ENCODE results near the gene R3HDM1.
"Not testable (repeated sequence)": the region's sequence is repeated elsewhere in the genome, so short reads cannot be mapped to it uniquely, and the experiment has no call there.

Gene R3HDM1

DNA sequence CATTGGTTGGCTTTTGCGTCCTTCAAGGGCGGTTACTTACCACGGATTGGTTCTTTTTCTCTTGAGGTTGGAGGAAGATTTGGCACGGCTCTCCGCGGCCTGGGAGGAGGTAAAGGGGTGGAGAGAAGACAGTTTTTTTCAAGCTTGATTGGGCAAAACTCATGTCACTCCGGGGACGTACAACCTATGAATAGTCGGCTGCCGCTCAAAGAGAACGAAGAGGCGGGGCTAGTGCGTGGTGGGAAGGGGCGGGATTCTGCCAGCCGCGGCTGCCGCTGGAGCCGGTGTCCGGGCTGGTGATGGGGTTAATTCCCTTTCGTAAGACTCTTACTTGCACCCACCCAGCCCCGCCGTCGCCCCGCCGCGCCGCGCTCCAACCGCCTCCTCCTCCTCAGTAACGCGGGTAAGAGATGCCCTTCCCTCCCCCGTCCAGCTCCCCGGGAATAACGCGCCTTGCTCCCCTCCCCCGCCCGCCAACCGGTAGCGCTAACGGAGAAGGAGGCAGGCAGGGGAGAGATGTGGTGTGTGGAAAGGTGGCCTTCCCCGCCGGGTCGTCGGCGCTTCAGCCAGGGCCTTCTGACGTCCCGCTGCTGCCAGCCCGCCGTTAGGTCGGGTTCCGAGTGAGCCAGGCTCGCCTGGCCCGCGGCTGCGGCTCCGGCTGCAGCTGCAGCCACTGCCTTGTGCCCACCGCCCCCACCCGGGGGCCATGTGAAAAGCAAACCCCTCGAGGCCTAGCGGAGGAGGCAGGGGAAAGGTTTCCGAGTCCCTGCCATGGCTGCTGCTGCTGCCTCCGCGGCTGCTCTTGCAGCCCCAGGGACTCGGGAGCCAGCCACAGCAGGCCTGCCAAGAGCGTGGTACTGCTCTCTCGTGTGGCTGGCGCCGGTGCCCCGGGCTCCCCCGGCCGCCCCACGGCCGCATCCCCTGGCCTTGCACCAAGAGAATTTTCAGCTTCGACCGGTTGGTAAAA lies at the start of gene R3HDM1:
Gene R3HDM1, plus strand, starts transcription at position 254 of the 967 bp plus-strand sequence. CDS start 73,362 bp downstream, outside the sequence.
- H3K36me3 ChIP-seq (ENCODE audit: control insufficient read depth, insufficient read depth, low read length): no peaks in the 10 kb centered on the region
- DNase-seq (ENCODE audit: extremely low read depth, insufficient read length): peak; percentile 93
- H3K4me3 ChIP-seq (replicated peaks; ENCODE audit: low read depth, low read length): peak within 1 kb of the TSS; percentile 92
- TF ChIP-seq CTCF (IDR thresholded peaks at IDR 0.05; ENCODE audit: insufficient read depth, low read length, poor library complexity, severe bottlenecking): peak; percentile 28
- H3K27me3 ChIP-seq (replicated peaks; ENCODE audit: control insufficient read depth, insufficient read depth, low read length): no peaks in the 10 kb centered on the region

DNA sequence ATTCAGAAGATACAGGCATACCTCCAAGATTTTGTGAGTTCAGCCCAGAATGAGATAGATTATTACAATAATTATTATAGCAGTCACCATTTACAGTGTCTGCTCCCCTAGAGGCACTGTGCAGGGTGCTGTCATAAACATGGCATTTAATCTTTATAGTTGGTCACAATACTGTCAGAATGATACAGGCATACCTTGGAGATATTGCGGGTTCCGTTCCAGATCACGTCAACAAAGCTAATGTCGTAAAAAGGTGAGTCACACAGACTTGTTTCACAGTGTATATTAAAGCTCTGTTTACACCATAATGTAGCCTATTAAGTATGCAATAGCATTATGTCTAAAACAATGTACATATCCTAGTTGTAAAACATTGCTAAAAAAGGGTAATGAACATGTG lies 45.8 kb upstream of the R3HDM1 start:
- H3K27me3 ChIP-seq (replicated peaks; ENCODE audit: control insufficient read depth, insufficient read depth, low read length): no peaks in the 10 kb centered on the region
- H3K4me3 ChIP-seq (replicated peaks; ENCODE audit: low read depth, low read length): no peak overlapping the region
- no peaks in the 10 kb centered on the region for H3K36me3 ChIP-seq (ENCODE audit: control insufficient read depth, insufficient read depth, low read length)
- TF ChIP-seq CTCF (IDR thresholded peaks at IDR 0.05; ENCODE audit: insufficient read depth, low read length, poor library complexity, severe bottlenecking): no peak
- no peak for DNase-seq (ENCODE audit: extremely low read depth, insufficient read length)

GRCh38 chr2:135490376-135490775 lies 40.9 kb upstream of the R3HDM1 start:
- Histone ChIP-seq H3K4me3 (replicated peaks; ENCODE audit: low read depth, low read length) (no peak overlapping the region), H3K36me3 (ENCODE audit: control insufficient read depth, insufficient read depth, low read length) (no peaks in the 10 kb centered on the region), H3K27me3 (replicated peaks; ENCODE audit: control insufficient read depth, insufficient read depth, low read length) (no peaks in the 10 kb centered on the region)
- no peak for TF ChIP-seq CTCF (IDR thresholded peaks at IDR 0.05; ENCODE audit: insufficient read depth, low read length, poor library complexity, severe bottlenecking)
- no peak for DNase-seq (ENCODE audit: extremely low read depth, insufficient read length)

GRCh38 chr2:135494503-135494902 lies 36.8 kb upstream of the R3HDM1 start:
- no peak for TF ChIP-seq CTCF (IDR thresholded peaks at IDR 0.05; ENCODE audit: insufficient read depth, low read length, poor library complexity, severe bottlenecking)
- Histone ChIP-seq H3K4me3 (replicated peaks; ENCODE audit: low read depth, low read length) (no peak overlapping the region), H3K36me3 (ENCODE audit: control insufficient read depth, insufficient read depth, low read length) (no peaks in the 10 kb centered on the region), H3K27me3 (replicated peaks; ENCODE audit: control insufficient read depth, insufficient read depth, low read length) (no peaks in the 10 kb centered on the region)
- no peak for DNase-seq (ENCODE audit: extremely low read depth, insufficient read length)

GRCh38 chr2:135494917-135495316 lies 36.4 kb upstream of the R3HDM1 start:
- H3K27me3 ChIP-seq (replicated peaks; ENCODE audit: control insufficient read depth, insufficient read depth, low read length): no peaks in the 10 kb centered on the region
- DNase-seq (ENCODE audit: extremely low read depth, insufficient read length): no peak
- no peak for TF ChIP-seq CTCF (IDR thresholded peaks at IDR 0.05; ENCODE audit: insufficient read depth, low read length, poor library complexity, severe bottlenecking)
- no peaks in the 10 kb centered on the region for H3K36me3 ChIP-seq (ENCODE audit: control insufficient read depth, insufficient read depth, low read length)
- H3K4me3 ChIP-seq (replicated peaks; ENCODE audit: low read depth, low read length): no peak overlapping the region

DNA sequence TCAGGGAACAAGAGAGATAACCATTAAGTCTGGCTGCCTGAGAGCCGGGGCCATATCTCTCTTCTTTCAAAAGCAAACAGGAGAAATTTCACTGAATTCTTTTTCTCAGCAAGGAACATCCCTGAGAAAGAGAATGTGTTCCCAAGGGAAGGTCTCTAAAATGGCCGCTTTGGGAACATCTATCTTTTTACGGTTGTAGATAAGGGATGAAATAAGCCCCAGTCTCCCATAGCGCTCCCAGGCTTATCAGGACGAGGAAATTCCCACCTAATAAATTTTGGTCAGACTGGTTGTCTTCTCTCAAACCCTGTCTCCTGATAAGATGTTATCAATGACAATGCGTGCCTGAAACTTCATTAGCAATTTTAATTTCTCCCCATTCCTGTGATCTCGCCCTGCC lies 32.7 kb upstream of the R3HDM1 start:
- not testable (repeated sequence) for H3K4me3 ChIP-seq (replicated peaks; ENCODE audit: low read depth, low read length); DNase-seq (ENCODE audit: extremely low read depth, insufficient read length); H3K27me3 ChIP-seq (replicated peaks; ENCODE audit: control insufficient read depth, insufficient read depth, low read length); H3K36me3 ChIP-seq (ENCODE audit: control insufficient read depth, insufficient read depth, low read length)
